H1 (cell line): Measurements from ENCODE around the gene C1orf74.

ENCODE experiments used
- EP300 ChIP-seq, 2 experiments: IDR thresholded peaks; 1 replicate in 1 of 2; 2 replicates in 1 of 2; pipeline ENCODE4 v1.6.1; 2011 to 2012; ENCODE audit warnings: low read depth in 2 of 2, low read length in 2 of 2, mild to moderate bottlenecking in 2 of 2, borderline replicate concordance in 1 of 2, inconsistent platforms in 1 of 2, moderate library complexity in 1 of 2
- TAF7 ChIP-seq: optimal IDR thresholded peaks from 2 replicates; pipeline ENCODE3; 2011; ENCODE audit warnings: low read depth, mild to moderate bottlenecking, inconsistent platforms, low read length, moderate library complexity, borderline replicate concordance
- TCF12 ChIP-seq: IDR thresholded peaks from 2 replicates; pipeline ENCODE4 v1.6.1; 2011; ENCODE audit warnings: low read depth, mild to moderate bottlenecking, low read length
- TF ChIP-seq, protein P1 (sequence below), 3 experiments: IDR thresholded peaks; 1 replicate in 2 of 3; 2 replicates in 1 of 3; pipeline versions ENCODE4 v1.5.1 to v1.6.1; 2011; ENCODE audit warnings: low read length in 3 of 3, mild to moderate bottlenecking in 3 of 3, inconsistent platforms in 2 of 3, low read depth in 1 of 3, moderate library complexity in 1 of 3; ENCODE audit not compliant: insufficient read depth in 1 of 3; ENCODE audit errors: control extremely low read depth in 1 of 3

DNA sequence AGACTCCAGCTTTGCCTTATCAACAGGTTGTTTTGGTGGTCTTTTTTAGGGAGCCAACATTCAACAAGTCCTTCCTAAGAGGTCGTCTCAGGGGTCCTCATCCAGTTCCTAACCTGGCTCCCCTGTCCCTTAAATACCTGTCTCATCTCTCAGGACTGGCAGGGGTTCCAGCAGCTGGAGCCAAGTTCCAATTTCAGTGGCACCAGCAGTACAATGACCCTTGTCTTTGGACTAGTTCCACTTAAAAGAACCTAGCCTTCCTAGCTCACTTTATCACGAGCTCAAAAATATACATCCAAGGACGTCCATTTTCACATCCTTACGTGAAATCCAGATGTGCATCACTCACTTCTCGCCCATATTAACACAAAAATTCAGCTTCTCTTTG, 47.2 kb downstream of the C1orf74 start:
- TF ChIP-seq, protein P1, sequence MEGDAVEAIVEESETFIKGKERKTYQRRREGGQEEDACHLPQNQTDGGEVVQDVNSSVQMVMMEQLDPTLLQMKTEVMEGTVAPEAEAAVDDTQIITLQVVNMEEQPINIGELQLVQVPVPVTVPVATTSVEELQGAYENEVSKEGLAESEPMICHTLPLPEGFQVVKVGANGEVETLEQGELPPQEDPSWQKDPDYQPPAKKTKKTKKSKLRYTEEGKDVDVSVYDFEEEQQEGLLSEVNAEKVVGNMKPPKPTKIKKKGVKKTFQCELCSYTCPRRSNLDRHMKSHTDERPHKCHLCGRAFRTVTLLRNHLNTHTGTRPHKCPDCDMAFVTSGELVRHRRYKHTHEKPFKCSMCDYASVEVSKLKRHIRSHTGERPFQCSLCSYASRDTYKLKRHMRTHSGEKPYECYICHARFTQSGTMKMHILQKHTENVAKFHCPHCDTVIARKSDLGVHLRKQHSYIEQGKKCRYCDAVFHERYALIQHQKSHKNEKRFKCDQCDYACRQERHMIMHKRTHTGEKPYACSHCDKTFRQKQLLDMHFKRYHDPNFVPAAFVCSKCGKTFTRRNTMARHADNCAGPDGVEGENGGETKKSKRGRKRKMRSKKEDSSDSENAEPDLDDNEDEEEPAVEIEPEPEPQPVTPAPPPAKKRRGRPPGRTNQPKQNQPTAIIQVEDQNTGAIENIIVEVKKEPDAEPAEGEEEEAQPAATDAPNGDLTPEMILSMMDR (IDR thresholded peaks at IDR 0.05; ENCODE audit: control extremely low read depth in 1 of 3, insufficient read depth in 1 of 3, low read depth in 1 of 3, low read length in 3 of 3) = no peak
- TF ChIP-seq TCF12 (no peak), TAF7 (no peak), EP300 (IDR thresholded peaks at IDR 0.05; ENCODE audit: borderline replicate concordance in 1 of 2, low read depth in 2 of 2, low read length in 2 of 2) (no peak)
